ENCODE measurements around the gene SIK1.
"Not testable (repeated sequence)": the region's sequence is repeated elsewhere in the genome, so short reads cannot be mapped to it uniquely, and the experiment has no call there.

Gene SIK1

GRCh38 chr21:43426404-43427241 lies at the start of gene SIK1:
Gene SIK1 (minus strand): TSS chr21:43427131. CDS start chr21:43426178, 953 bp downstream.
- DNase-seq = not testable (repeated sequence)

- DNase-seq = not testable (repeated sequence)
Measured at GRCh38 chr21:43471597-43472242, 44.8 kb upstream of the SIK1 start.

GRCh38 chr21:43469719-43470458 lies 43.0 kb upstream of the SIK1 start:
- not testable (repeated sequence) for DNase-seq

- DNase-seq = no peak
Measured at GRCh38 chr21:43467785-43468184, 40.9 kb upstream of the SIK1 start.

GRCh38 chr21:43465159-43465558 lies 38.2 kb upstream of the SIK1 start:
- DNase-seq = not testable (repeated sequence)

GRCh38 chr21:43463498-43464261 lies 36.7 kb upstream of the SIK1 start:
- DNase-seq = not testable (repeated sequence)

- not testable (repeated sequence) for DNase-seq
Measured at GRCh38 chr21:43462932-43463331, 36.0 kb upstream of the SIK1 start.

GRCh38 chr21:43460475-43460874 lies 33.5 kb upstream of the SIK1 start:
- DNase-seq = not testable (repeated sequence)

GRCh38 chr21:43458995-43459394 lies 32.1 kb upstream of the SIK1 start:
- DNase-seq = not testable (repeated sequence)

GRCh38 chr21:43456616-43457314 lies 29.8 kb upstream of the SIK1 start:
- DNase-seq = not testable (repeated sequence)

- not testable (repeated sequence) for DNase-seq
Measured at GRCh38 chr21:43455717-43456116, 28.8 kb upstream of the SIK1 start.

GRCh38 chr21:43454176-43454575 lies 27.2 kb upstream of the SIK1 start:
- not testable (repeated sequence) for DNase-seq

- not testable (repeated sequence) for DNase-seq
Measured at GRCh38 chr21:43451850-43452249, 24.9 kb upstream of the SIK1 start.

GRCh38 chr21:43450287-43450686 lies 23.4 kb upstream of the SIK1 start:
- not testable (repeated sequence) for DNase-seq

GRCh38 chr21:43447353-43447977 lies 20.5 kb upstream of the SIK1 start:
- not testable (repeated sequence) for DNase-seq

- DNase-seq = not testable (repeated sequence)
Measured at GRCh38 chr21:43446277-43446932, 19.5 kb upstream of the SIK1 start.

- not testable (repeated sequence) for DNase-seq
Measured at GRCh38 chr21:43444524-43444923, 17.6 kb upstream of the SIK1 start.

- DNase-seq = not testable (repeated sequence)
Measured at GRCh38 chr21:43442571-43442970, 15.6 kb upstream of the SIK1 start.

- DNase-seq = not testable (repeated sequence)
Measured at GRCh38 chr21:43440835-43441727, 14.2 kb upstream of the SIK1 start.
